ENCODE measurements around the gene HLA-G.
A peak's percentile ranks its signal among the peaks of the same experiment; 100 is the strongest.

HLA-G gene

DNA sequence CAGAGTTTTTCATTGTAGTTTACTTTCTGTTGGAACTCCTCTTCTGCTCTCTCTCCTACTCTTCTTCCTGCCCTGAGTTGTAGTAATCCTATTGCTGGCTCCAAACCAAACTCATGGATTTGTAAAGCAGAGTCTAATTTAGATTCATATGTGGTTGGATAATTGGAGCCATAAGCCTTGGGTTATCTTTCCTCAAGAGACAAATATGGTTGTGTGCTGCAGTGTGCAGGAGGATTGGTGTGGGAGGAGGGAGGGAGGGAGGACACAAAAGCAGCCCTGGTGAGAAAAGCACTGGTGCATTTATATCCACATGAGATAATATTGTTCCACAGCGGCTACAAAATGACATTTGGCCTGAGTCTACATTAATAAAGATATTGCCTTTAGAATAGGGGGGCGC, 4.2 kb downstream of the HLA-G start:
- Histone ChIP-seq H3K9ac (ENCODE audit: low read depth, low read length) (no peak overlapping the region), H3K36me3 (ENCODE audit: insufficient read depth, low read length) (no peaks in the 10 kb centered on the region), H3K9me3 (ENCODE audit: control insufficient read depth, insufficient read depth, low read length) (no peaks in the 10 kb centered on the region), H3K4me1 (ENCODE audit: insufficient read depth, low read length) (no peaks in the 10 kb centered on the region)

DNA sequence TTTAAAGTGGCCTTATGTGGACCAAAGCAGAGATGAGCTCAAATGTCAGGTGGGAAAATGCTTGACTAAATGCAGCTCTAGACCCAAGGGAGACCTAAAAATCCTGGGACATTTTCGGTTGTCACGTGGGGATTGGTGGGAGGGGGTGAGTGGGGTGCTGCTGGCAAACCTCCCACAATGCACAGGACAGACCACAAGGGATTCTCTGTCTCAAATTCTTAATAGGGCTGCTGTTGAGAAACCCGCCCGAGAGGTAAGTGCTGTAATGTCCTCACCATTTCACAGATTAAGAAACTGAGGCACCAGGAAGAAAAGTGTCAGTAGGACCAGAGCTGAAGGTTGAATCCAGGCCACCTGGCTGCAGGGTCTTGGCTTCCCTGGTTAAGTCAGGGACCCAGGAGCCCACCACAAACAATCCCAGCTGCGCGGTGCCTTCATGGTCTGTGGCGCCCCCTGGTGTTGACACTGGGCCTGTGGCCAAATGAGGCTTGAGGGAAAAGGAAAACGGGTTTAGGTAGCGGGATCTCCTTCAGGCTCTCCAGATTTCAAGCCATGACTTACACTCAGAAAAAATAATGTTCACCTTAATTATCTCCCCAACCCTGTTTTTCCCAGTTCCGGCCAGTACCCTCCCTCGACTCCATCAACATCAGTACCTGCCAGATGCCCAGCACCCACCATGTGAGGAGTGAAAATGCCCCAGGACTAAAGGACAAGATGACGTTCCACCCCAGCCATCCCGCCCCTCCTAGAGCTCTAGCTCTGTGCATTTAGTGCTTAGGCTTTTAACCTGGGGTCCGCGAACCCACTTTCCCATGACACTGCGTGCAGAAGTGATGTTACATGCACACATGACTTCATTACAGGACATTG, 7.2 kb downstream of the HLA-G start:
- no peaks in the 10 kb centered on the region for H3K36me3 ChIP-seq (ENCODE audit: insufficient read depth, low read length)
- H3K4me1 ChIP-seq (ENCODE audit: insufficient read depth, low read length) = no peaks in the 10 kb centered on the region
- H3K9me3 ChIP-seq (ENCODE audit: control insufficient read depth, insufficient read depth, low read length) = no peaks in the 10 kb centered on the region
- no peak overlapping the region for H3K9ac ChIP-seq (ENCODE audit: low read depth, low read length)

DNA sequence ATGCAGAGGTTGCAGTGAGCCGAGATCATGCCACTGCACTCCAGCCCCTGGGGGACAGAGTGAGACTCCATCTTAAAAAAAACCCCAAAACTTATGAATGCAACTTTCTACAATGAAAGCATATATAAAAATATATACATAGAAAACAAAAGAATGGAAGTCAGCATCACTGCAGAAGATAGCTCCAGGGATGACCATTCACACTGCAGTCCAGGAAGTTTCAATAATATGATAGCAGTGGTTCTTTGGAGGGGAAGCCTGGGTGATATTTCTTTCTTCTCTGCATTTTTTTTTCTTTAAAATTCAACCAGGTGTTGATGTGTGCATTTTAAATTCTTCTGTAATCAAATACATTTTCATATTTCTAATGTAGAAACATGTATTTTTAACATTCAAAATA, 12.3 kb downstream of the HLA-G start:
- Histone ChIP-seq H3K36me3 (ENCODE audit: insufficient read depth, low read length) (no peaks in the 10 kb centered on the region), H3K4me1 (ENCODE audit: insufficient read depth, low read length) (no peaks in the 10 kb centered on the region), H3K9ac (ENCODE audit: low read depth, low read length) (no peak overlapping the region), H3K9me3 (ENCODE audit: control insufficient read depth, insufficient read depth, low read length) (no peaks in the 10 kb centered on the region)

DNA sequence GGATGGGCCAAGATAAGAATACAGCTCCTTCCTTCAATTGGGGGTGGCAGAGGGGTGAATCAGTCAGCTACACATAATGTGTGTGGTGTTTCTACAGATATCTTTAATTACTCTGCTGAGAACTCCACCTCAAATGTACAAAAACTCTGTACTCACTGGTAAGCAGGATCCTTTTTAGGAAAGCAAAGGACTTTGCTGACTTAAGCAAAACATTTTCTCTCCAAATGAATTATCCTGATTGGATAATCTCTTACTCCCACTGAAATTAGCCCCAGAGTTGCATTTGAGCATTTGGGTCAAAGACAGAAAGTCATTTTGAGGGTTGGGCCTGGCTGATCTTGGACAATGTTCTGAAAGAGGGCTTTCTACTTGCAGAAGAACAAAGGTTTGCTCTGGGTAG, 13.4 kb downstream of the HLA-G start:
- Histone ChIP-seq H3K36me3 (ENCODE audit: insufficient read depth, low read length) (no peaks in the 10 kb centered on the region), H3K4me1 (ENCODE audit: insufficient read depth, low read length) (no peaks in the 10 kb centered on the region), H3K9ac (ENCODE audit: low read depth, low read length) (no peak overlapping the region), H3K9me3 (ENCODE audit: control insufficient read depth, insufficient read depth, low read length) (no peaks in the 10 kb centered on the region)

DNA sequence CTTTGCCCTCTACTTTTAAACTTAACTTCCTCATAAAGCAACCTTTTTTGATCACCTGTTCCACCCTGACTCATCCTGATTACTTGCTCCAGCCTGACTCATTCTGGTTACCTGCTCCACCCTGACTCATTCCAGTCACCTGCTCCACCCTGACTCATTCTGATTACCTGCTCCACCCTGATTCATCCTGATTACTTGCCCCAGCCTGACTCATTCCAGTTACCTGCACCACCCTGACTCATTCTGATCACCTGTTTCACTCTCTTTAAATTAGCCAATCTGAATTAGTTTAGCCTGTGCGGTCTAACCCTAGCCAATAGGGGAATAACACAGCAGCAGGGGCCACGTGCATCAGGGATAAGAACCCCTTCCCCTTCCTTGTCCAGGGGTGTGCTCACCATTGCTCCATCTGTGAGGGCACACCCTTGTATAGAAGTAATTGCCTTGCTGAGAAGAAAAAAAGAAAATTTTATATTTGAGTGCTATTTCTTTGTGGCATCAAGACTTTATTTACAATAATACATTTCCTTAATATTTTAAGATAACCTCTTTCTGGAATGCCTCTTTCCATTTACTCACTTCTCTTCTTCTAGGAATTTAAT, 17.9 kb downstream of the HLA-G start:
- Histone ChIP-seq H3K9me3 (ENCODE audit: control insufficient read depth, insufficient read depth, low read length) (no peaks in the 10 kb centered on the region), H3K9ac (ENCODE audit: low read depth, low read length) (no peak overlapping the region), H3K4me1 (ENCODE audit: insufficient read depth, low read length) (no peaks in the 10 kb centered on the region), H3K36me3 (ENCODE audit: insufficient read depth, low read length) (no peaks in the 10 kb centered on the region)

DNA sequence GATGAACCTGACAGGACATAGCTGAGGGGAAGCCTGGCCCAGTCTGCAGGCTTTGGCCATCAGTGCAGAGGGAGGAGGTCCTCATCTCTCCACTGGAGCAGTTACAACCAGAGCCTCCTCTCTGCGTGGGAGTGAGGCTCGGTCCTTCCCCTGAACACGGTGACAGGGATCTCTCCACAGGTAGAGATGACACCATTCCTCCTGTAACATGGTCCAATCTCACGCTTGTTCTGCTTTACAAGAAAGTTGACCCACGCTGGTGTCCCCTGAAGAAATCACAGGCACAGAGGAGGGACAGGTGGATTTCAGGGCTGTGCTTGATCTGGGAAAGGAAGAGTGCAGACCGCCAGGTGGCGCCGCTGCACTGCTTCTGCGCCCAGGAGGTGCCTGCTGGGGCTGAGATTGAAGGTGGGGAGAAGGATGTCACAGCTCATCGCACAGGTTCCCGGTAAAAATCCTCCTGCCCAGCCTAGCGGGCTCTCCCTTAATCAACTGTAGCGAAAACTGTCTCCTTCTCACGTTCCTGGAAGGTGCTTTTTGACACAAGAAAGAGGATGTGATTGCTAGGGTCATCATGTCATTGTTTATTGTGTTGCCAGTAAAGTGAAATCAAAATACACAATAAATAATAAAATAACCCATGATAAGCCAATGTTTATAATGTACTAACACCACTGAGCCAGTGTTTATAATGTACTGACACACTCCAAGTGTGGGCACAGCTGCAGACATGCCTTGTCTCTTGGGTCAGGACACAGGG, 20.4 kb downstream of the HLA-G start:
- no peaks in the 10 kb centered on the region for H3K9me3 ChIP-seq (ENCODE audit: control insufficient read depth, insufficient read depth, low read length)
- H3K36me3 ChIP-seq (ENCODE audit: insufficient read depth, low read length) = no peaks in the 10 kb centered on the region
- H3K4me1 ChIP-seq (ENCODE audit: insufficient read depth, low read length) = no peaks in the 10 kb centered on the region
- no peak overlapping the region for H3K9ac ChIP-seq (ENCODE audit: low read depth, low read length)

DNA sequence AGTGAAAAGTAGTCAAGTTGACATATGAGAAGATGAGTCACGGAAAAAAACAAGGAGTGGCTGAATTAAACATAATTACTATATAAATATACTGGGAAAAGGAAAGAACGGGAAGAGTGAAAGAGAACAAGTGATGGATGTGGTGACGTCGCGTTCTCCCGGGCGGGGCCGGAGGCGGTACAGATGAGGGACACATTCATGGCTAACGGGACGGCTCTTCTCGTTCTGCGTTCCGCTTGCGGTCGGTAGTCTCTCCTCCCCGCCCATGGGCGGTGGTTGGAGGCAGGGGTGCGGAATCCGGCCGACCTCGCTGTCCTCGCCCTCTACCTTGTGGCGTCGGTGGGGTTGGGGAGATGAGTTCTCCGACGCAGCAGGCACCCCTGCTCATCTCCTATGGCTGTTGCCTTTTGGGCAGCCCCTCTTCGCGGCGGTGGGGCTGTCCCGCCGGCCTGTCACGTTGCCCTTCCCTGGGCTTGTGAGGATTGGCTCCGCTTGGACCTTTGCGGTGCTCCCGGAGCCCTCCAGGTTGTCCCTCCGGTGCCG, 22.5 kb downstream of the HLA-G start:
- Histone ChIP-seq H3K9me3 (ENCODE audit: control insufficient read depth, insufficient read depth, low read length) (no peaks in the 10 kb centered on the region), H3K9ac (ENCODE audit: low read depth, low read length) (peak overlapping the region; percentile 26; the same call in 1 of the 2 replicates), H3K36me3 (ENCODE audit: insufficient read depth, low read length) (no peaks in the 10 kb centered on the region), H3K4me1 (ENCODE audit: insufficient read depth, low read length) (no peaks in the 10 kb centered on the region)

DNA sequence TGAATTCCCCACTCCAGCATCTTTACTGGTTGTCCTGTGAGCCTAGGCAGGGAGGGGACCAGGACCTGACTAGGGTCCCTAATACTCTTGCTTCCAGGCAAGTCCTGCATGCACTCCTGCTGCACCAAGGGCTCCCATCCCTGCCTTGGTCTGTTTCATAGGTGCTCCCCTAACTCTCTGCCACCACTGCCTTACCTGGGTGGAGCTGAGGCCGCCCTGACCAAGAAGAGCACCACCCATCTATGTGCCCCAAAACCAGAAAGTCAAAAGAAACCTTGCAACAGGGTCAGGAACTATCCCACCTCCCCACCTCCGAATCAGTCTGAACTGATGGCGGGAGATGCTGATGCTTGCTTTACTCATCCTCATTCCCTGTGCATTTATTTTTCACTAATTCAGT, 23.6 kb downstream of the HLA-G start:
- H3K4me1 ChIP-seq (ENCODE audit: insufficient read depth, low read length) = no peaks in the 10 kb centered on the region
- H3K9me3 ChIP-seq (ENCODE audit: control insufficient read depth, insufficient read depth, low read length) = no peaks in the 10 kb centered on the region
- H3K9ac ChIP-seq (ENCODE audit: low read depth, low read length) = no peak overlapping the region
- H3K36me3 ChIP-seq (ENCODE audit: insufficient read depth, low read length) = no peaks in the 10 kb centered on the region

DNA sequence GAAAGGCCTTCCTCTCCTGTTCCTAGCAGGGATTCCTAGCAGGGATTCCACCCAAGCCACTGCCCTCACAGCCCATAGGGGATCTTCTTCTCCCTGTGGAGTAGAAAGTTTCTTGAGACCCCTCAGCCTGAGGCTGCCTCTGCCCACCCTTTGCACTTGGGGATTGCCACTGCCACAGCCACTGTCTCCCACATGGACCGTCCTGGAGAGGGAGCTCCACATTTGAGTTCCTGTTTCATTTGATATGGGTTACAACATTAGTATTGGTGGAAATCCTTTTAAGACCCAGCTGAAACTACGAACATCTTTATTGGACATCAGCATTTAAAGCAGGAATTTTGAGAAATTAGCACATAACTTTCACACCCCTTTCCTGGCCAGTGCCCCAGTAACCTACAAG, 25.6 kb downstream of the HLA-G start:
- H3K9ac ChIP-seq (ENCODE audit: low read depth, low read length) = no peak overlapping the region
- H3K9me3 ChIP-seq (ENCODE audit: control insufficient read depth, insufficient read depth, low read length) = no peaks in the 10 kb centered on the region
- H3K36me3 ChIP-seq (ENCODE audit: insufficient read depth, low read length) = no peaks in the 10 kb centered on the region
- H3K4me1 ChIP-seq (ENCODE audit: insufficient read depth, low read length) = no peaks in the 10 kb centered on the region

DNA sequence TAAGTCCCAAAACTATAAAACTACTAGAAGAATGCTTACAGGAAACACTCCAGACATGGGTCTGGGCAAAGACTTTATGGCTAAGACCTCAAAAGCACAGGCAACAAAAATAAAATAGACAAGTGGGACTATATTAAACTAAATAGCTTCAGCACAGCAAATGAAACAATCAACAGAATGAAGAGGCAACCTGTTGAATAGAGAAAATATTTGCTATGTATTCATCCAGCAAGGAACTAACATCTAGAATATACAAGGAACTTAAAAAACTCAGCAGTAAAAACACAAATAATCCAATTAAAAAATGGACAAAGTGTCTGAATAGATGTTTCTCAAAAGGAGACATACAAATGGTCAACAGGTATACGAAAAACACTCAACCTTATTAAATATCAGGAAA, 30.4 kb downstream of the HLA-G start:
- Histone ChIP-seq H3K9ac (ENCODE audit: low read depth, low read length) (no peak overlapping the region), H3K9me3 (ENCODE audit: control insufficient read depth, insufficient read depth, low read length) (no peaks in the 10 kb centered on the region), H3K36me3 (ENCODE audit: insufficient read depth, low read length) (no peaks in the 10 kb centered on the region), H3K4me1 (ENCODE audit: insufficient read depth, low read length) (no peaks in the 10 kb centered on the region)

DNA sequence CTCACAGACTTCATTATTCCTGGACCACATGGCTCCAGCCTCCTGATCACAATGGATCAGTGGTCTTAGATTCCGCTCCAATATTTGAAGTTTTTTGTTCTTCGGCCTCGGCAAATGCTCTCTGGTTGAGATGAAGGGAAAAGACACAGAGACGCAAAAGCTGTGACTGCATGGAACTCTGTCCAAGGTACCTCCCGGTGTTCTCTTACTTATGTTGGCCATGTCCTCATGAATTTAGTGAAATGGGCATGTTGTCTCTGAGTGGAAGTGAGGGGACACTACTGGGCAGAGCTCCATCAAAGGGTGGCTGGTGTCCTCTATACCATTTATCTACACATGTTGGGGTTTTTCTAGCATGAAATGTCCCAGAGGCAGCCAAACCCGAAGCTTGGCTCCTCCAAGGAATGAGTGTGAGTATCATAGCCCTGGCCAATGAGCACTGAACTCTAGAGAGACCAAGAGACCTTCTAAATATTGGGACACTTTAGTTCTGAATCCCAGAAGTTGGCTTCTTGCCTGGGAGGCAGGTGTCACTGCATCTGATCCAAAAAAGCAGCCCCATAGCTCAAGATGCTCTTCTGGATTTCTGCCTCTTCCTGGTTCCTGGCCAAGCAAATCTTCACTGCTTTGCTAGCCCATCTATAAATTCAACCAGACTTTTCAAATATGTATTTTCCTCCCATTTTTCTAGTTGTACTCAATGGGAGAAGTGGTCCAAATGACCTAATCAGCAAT, 34.1 kb downstream of the HLA-G start:
- H3K9ac ChIP-seq (ENCODE audit: low read depth, low read length) = no peak overlapping the region
- H3K36me3 ChIP-seq (ENCODE audit: insufficient read depth, low read length) = no peaks in the 10 kb centered on the region
- H3K4me1 ChIP-seq (ENCODE audit: insufficient read depth, low read length) = no peaks in the 10 kb centered on the region
- no peaks in the 10 kb centered on the region for H3K9me3 ChIP-seq (ENCODE audit: control insufficient read depth, insufficient read depth, low read length)

DNA sequence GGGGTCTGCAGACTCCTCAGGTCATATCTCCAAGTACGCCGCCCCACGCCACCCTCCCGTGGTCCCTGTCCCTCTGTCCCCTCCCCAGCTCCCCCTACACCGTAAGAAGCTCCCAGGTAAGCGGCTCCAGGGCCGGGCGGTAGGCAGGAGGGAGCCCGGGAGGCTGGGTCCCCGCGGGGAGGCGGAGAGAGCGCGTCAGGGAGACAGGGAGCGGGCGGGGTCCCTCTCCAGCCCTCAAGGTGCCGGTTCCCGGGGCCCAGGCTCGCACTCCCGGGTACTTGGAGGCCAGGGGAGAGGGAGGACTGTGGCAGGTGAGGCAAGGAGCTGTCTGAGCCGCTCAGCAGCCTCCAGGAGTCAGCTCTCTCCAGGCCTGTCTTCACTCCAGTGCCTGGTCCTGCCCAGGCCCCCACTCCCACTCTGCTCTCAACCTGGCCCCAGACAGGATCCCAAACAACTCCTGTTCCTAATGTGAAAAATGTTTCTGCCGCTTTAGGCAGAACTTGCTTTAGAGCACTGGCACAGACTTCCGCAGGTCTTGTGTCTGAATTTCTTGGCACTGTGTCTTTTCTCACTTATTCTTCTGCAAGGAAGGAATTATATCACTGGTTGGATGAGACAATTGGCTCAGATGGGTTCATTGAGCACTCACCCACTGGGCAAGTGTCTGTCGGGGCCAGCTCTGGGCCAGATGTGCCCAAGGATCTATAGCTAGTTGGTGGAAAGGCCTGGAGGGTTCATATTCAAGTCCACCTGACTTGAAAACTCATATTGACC, 36.6 kb downstream of the HLA-G start:
- H3K9me3 ChIP-seq (ENCODE audit: control insufficient read depth, insufficient read depth, low read length) = no peaks in the 10 kb centered on the region
- peak overlapping the region; percentile 44 for H3K9ac ChIP-seq (ENCODE audit: low read depth, low read length)
- H3K4me1 ChIP-seq (ENCODE audit: insufficient read depth, low read length) = no peaks in the 10 kb centered on the region
- H3K36me3 ChIP-seq (ENCODE audit: insufficient read depth, low read length) = no peaks in the 10 kb centered on the region

DNA sequence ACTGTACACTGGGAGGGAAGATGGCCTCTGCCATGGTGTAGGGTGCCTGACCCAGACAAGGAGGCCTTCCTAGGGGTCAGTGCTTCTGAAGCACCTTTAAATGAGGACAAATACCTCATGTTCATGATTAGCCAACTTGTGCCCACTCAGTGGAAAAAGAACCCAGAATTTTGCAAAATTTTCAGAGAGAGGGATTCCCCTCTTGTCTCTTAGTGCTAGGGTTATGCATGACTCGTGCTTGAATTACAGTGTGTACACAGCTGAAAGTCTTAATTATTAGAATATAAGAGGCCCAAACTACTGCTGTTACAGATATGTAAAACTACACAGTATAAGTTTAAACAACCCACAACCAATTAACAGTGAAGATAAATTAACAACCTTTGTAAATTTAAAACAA, 38.0 kb downstream of the HLA-G start:
- no peak overlapping the region for H3K9ac ChIP-seq (ENCODE audit: low read depth, low read length)
- no peaks in the 10 kb centered on the region for H3K4me1 ChIP-seq (ENCODE audit: insufficient read depth, low read length)
- no peaks in the 10 kb centered on the region for H3K9me3 ChIP-seq (ENCODE audit: control insufficient read depth, insufficient read depth, low read length)
- H3K36me3 ChIP-seq (ENCODE audit: insufficient read depth, low read length) = no peaks in the 10 kb centered on the region

Data from ES-I3 (cell line).